ENCODE measurements around the gene CAND1.

- TF ChIP-seq POLR2A (IDR thresholded peaks at IDR 0.05) (no peak), CTCF (IDR thresholded peaks at IDR 0.05) (no peak)
Observed at GRCh38 chr12:67263471-67263870, 5.7 kb upstream of the CAND1 start.
